HUES48 (cell line): ENCODE results near the gene OVCH2.
"Not testable (repeated sequence)": the region's sequence is repeated elsewhere in the genome, so short reads cannot be mapped to it uniquely, and the experiment has no call there.

Experiments used
- H3K27ac ChIP-seq: one replicate; pipeline ENCODE4 v1.7.0; 2013; ENCODE audit warnings: low read depth, low read length, inconsistent platforms
- H3K27me3 ChIP-seq: 2 replicates; pipeline ENCODE4 v1.6.1; 2013; ENCODE audit warnings: mild to moderate bottlenecking, low read length; ENCODE audit not compliant: control insufficient read depth, insufficient read depth
- H3K36me3 ChIP-seq: 2 replicates; pipeline ENCODE4 v1.6.1; 2013; ENCODE audit warnings: low read length; ENCODE audit not compliant: control insufficient read depth, insufficient read depth
- H3K4me1 ChIP-seq: 2 replicates; pipeline ENCODE4 v1.6.1; 2013; ENCODE audit warnings: mild to moderate bottlenecking, low read length; ENCODE audit not compliant: control insufficient read depth, insufficient read depth
- H3K4me3 ChIP-seq: 2 replicates; pipeline ENCODE4 v1.5.1; 2013; ENCODE audit warnings: mild to moderate bottlenecking, low read depth, low read length
- H3K9ac ChIP-seq: 2 replicates; pipeline ENCODE4 v1.6.1; 2013; ENCODE audit warnings: mild to moderate bottlenecking, low read depth, low read length, moderate library complexity
- H3K9me3 ChIP-seq: 2 replicates; pipeline ENCODE4 v1.6.1; 2013; ENCODE audit warnings: low read length; ENCODE audit not compliant: control insufficient read depth, insufficient read depth

OVCH2 gene

GRCh38 chr11:7671347-7672215 is 34.7 kb downstream of the OVCH2 start:
- no peak overlapping the region for H3K27ac ChIP-seq
- H3K9ac ChIP-seq, result no peak overlapping the region
- peaks cover 37% of the 10 kb centered on the region for H3K36me3 ChIP-seq
- peaks cover 17% of the 10 kb centered on the region for H3K4me1 ChIP-seq
- no peaks in the 10 kb centered on the region for H3K9me3 ChIP-seq
- H3K27me3 ChIP-seq, result peaks cover 2% of the 10 kb centered on the region; the same call in 1 of the 2 replicates
- H3K4me3 ChIP-seq, result no peak overlapping the region

DNA sequence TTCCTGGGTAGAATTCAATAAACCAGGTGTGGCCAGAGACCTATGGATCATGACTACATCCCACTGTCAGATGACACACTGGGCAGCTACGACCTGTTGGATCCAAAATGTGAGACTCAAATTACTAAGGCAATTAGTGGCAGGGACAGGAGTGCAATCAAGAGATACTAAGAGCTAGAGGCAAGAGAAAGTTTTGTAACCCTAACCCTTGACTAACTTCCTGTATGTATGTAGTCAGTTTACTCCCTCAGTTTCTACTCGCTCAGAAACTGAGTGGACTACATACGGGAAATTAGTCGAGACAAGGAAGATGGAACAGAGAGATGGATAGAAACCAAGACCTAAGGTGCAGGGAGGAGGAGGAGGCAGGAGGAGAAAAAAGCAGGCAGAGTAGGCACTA is 35.6 kb downstream of the OVCH2 start:
- Histone ChIP-seq H3K27me3 (peaks cover 2% of the 10 kb centered on the region; the same call in 1 of the 2 replicates), H3K9ac (no peak overlapping the region), H3K4me3 (no peak overlapping the region), H3K4me1 (peaks cover 13% of the 10 kb centered on the region), H3K27ac (no peak overlapping the region), H3K36me3 (peaks cover 47% of the 10 kb centered on the region), H3K9me3 (peaks cover under 1% of the 10 kb centered on the region; the same call in 1 of the 2 replicates)

- no peak overlapping the region for H3K4me3 ChIP-seq
- H3K9ac ChIP-seq, result no peak overlapping the region
- H3K27ac ChIP-seq, result peak overlapping the region; percentile 53
- H3K27me3 ChIP-seq, result no peaks in the 10 kb centered on the region
- peaks cover 16% of the 10 kb centered on the region for H3K9me3 ChIP-seq
- H3K4me1 ChIP-seq, result no peaks in the 10 kb centered on the region; the same call in 1 of the 2 replicates
- H3K36me3 ChIP-seq, result peaks cover 64% of the 10 kb centered on the region
Measured at GRCh38 chr11:7668911-7669310, 37.4 kb downstream of the OVCH2 start.

GRCh38 chr11:7668464-7668863 is 37.8 kb downstream of the OVCH2 start:
- peak overlapping the region; percentile 53 for H3K27ac ChIP-seq
- peaks cover 64% of the 10 kb centered on the region for H3K36me3 ChIP-seq
- H3K9me3 ChIP-seq, result peaks cover 17% of the 10 kb centered on the region
- H3K9ac ChIP-seq, result no peak overlapping the region
- no peaks in the 10 kb centered on the region for H3K27me3 ChIP-seq
- no peaks in the 10 kb centered on the region; the same call in 1 of the 2 replicates for H3K4me1 ChIP-seq
- H3K4me3 ChIP-seq, result no peak overlapping the region

DNA sequence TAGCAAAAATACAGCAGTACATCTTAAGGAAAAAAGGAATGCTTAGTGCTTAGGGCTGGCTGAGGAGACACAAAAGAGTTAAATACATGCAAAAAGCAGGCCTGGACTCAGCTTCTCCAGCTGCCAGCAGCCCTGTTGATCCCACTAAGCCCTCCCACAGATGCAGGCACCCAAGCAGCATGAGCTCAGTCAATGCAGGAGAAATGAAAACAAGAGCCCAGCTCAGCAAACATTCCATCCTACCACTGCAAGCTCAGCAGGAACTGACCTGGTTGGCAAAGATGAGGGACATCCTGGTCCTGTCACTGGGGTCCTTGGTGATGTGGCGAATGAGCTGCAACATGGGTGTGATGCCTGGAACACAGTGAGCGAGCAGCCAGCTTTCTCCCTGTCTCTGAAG is 38.8 kb downstream of the OVCH2 start:
- Histone ChIP-seq H3K27ac (no peak overlapping the region), H3K27me3 (no peaks in the 10 kb centered on the region), H3K4me3 (no peak overlapping the region), H3K36me3 (peaks cover 64% of the 10 kb centered on the region), H3K9me3 (peaks cover 17% of the 10 kb centered on the region), H3K4me1 (no peaks in the 10 kb centered on the region; the same call in 1 of the 2 replicates), H3K9ac (no peak overlapping the region)

- H3K4me1 ChIP-seq, result no peaks in the 10 kb centered on the region; the same call in 1 of the 2 replicates
- H3K36me3 ChIP-seq, result peaks cover 62% of the 10 kb centered on the region
- no peak overlapping the region for H3K27ac ChIP-seq
- H3K4me3 ChIP-seq, result no peak overlapping the region
- no peaks in the 10 kb centered on the region for H3K27me3 ChIP-seq
- H3K9ac ChIP-seq, result no peak overlapping the region
- H3K9me3 ChIP-seq, result peaks cover 17% of the 10 kb centered on the region
Measured at GRCh38 chr11:7666292-7666866, 39.9 kb downstream of the OVCH2 start.

DNA sequence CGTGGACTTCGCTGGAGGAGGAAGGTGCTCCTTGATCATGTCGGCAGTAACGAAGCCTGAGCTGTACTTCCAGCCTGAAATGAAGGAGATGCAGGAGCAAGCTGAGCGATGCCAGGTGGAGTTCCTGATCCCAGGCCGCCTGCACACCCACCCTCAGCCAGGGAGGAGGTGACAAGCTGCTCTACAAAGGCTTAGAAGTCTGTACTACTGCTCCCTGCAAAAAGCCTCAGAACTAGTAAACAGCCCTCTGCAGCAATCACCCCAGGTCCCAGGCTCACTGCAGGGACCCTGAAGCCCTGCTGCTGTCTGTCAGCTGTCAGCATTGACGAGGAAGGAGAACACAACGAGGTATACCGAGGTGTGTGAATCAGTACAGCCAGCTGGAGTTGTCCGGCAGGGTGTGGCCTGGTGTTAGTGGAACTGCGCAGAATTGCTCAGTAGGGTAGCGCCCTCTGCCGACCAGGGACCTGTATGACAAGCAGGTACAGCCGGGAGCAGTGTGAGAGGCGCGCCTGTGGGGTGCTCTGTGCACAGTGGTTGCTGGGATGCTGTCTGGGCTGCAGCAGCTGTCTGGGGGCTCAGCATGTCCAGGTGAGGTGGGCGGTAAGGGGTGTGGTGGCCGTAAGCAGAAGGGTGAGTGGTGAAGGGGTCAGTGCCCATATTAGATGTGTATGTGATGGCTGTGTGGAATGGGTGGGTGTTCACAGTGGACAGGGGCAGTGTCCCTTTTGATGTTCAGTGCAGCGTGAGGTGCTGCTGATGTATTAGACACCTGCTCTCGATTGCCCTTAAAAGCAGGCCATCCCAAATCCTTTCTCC is 40.6 kb downstream of the OVCH2 start:
- Histone ChIP-seq H3K9ac (no peak overlapping the region), H3K27ac (no peak overlapping the region), H3K27me3 (no peaks in the 10 kb centered on the region), H3K9me3 (peaks cover 17% of the 10 kb centered on the region), H3K4me1 (no peaks in the 10 kb centered on the region; the same call in 1 of the 2 replicates), H3K4me3 (no peak overlapping the region), H3K36me3 (peaks cover 61% of the 10 kb centered on the region)

GRCh38 chr11:7664867-7665266 is 41.4 kb downstream of the OVCH2 start:
- no peak overlapping the region for H3K9ac ChIP-seq
- H3K4me1 ChIP-seq, result no peaks in the 10 kb centered on the region; the same call in 1 of the 2 replicates
- H3K27ac ChIP-seq, result no peak overlapping the region
- peaks cover 17% of the 10 kb centered on the region for H3K9me3 ChIP-seq
- no peaks in the 10 kb centered on the region for H3K27me3 ChIP-seq
- H3K36me3 ChIP-seq, result peaks cover 58% of the 10 kb centered on the region
- no peak overlapping the region for H3K4me3 ChIP-seq

- H3K27me3 ChIP-seq, H3K9ac ChIP-seq, H3K4me3 ChIP-seq, H3K4me1 ChIP-seq, H3K27ac ChIP-seq: not testable (repeated sequence)
- peaks cover 17% of the 10 kb centered on the region for H3K9me3 ChIP-seq
- H3K36me3 ChIP-seq, result peaks cover 45% of the 10 kb centered on the region
Measured at GRCh38 chr11:7663531-7663930, 42.7 kb downstream of the OVCH2 start.

GRCh38 chr11:7657306-7658025 is 48.8 kb downstream of the OVCH2 start:
- Histone ChIP-seq H3K9me3 (no peaks in the 10 kb centered on the region), H3K9ac (no peak overlapping the region), H3K4me3 (no peak overlapping the region), H3K36me3 (peaks cover 18% of the 10 kb centered on the region; the same call in 1 of the 2 replicates), H3K27ac (no peak overlapping the region), H3K27me3 (no peaks in the 10 kb centered on the region), H3K4me1 (no peaks in the 10 kb centered on the region)
